A549 (cell line): ENCODE measurements around the gene RASA3.

Experiments used
- CHD2 ChIP-seq: fragments of 150-350 bp; IDR thresholded peaks from 2 replicates; pipeline ENCODE4 v1.6.1; 2014; ENCODE audit warnings: low read length; ENCODE audit not compliant: partially characterized antibody
- EP300 ChIP-seq, 2 experiments: fragments of >200 bp; sonication (Bioruptor Twin); formaldehyde crosslinking; IDR thresholded peaks; 2 replicates in 1 of 2; 3 replicates in 1 of 2; pipeline ENCODE4 v1.6.1; 2016 to 2017
- FOXS1 ChIP-seq: fragments of 250-450 bp; sonication (Bioruptor Pico); IDR thresholded peaks from 2 replicates; pipeline ENCODE4 v1.5.0; 2020; ENCODE audit warnings: mild to moderate bottlenecking, moderate library complexity
- JUN ChIP-seq, 2 experiments: fragments of >200 bp; sonication (Bioruptor Twin); formaldehyde crosslinking; IDR thresholded peaks; 2 replicates in 1 of 2; 3 replicates in 1 of 2; pipeline ENCODE4 v1.6.1; 2016 to 2017
- MAZ ChIP-seq: fragments of 150-350 bp; IDR thresholded peaks from 2 replicates; pipeline ENCODE4 v1.6.1; 2014; ENCODE audit warnings: antibody characterized with exemption, low read depth, low read length, borderline replicate concordance
- MYC ChIP-seq: IDR thresholded peaks from 2 replicates; pipeline ENCODE4 v1.6.1; 2012; ENCODE audit warnings: mild to moderate bottlenecking, inconsistent platforms, low read length, improper control_type of control experiment, borderline replicate concordance
- NR3C1 ChIP-seq: fragments of >200 bp; sonication (Bioruptor Twin); formaldehyde crosslinking; IDR thresholded peaks from 3 replicates; pipeline ENCODE4 v1.6.1; 2017
- POLR2A ChIP-seq: IDR thresholded peaks from 2 replicates; pipeline ENCODE4 v1.6.1; 2012; ENCODE audit warnings: mild to moderate bottlenecking, low read length
- RNF2 ChIP-seq: fragments of 200-600 bp; sonication (generic); IDR thresholded peaks from 2 replicates; pipeline ENCODE4 v1.6.1; 2016; ENCODE audit warnings: low read depth, mild to moderate bottlenecking, antibody characterized with exemption, moderate library complexity, borderline replicate concordance
- SREBF2 ChIP-seq: fragments of 450-650 bp; IDR thresholded peaks from 2 replicates; pipeline ENCODE4 v1.6.1; 2014; ENCODE audit warnings: mild to moderate bottlenecking, moderate library complexity
- TF ChIP-seq, protein P1 (sequence below): fragments of >200 bp; sonication (Bioruptor Twin); formaldehyde crosslinking; IDR thresholded peaks from 3 replicates; pipeline ENCODE4 v1.5.1; 2016
- TF ChIP-seq, protein P2 (sequence below): fragments of 150-350 bp; IDR thresholded peaks from 2 replicates; pipeline ENCODE4 v1.6.1; 2014; ENCODE audit warnings: low read depth, mild to moderate bottlenecking, low read length

- TF ChIP-seq, protein P1, sequence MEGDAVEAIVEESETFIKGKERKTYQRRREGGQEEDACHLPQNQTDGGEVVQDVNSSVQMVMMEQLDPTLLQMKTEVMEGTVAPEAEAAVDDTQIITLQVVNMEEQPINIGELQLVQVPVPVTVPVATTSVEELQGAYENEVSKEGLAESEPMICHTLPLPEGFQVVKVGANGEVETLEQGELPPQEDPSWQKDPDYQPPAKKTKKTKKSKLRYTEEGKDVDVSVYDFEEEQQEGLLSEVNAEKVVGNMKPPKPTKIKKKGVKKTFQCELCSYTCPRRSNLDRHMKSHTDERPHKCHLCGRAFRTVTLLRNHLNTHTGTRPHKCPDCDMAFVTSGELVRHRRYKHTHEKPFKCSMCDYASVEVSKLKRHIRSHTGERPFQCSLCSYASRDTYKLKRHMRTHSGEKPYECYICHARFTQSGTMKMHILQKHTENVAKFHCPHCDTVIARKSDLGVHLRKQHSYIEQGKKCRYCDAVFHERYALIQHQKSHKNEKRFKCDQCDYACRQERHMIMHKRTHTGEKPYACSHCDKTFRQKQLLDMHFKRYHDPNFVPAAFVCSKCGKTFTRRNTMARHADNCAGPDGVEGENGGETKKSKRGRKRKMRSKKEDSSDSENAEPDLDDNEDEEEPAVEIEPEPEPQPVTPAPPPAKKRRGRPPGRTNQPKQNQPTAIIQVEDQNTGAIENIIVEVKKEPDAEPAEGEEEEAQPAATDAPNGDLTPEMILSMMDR: no peak
- no peak for TF ChIP-seq POLR2A
- no peak for TF ChIP-seq RNF2
- no peak for TF ChIP-seq SREBF2
- TF ChIP-seq, protein P2, sequence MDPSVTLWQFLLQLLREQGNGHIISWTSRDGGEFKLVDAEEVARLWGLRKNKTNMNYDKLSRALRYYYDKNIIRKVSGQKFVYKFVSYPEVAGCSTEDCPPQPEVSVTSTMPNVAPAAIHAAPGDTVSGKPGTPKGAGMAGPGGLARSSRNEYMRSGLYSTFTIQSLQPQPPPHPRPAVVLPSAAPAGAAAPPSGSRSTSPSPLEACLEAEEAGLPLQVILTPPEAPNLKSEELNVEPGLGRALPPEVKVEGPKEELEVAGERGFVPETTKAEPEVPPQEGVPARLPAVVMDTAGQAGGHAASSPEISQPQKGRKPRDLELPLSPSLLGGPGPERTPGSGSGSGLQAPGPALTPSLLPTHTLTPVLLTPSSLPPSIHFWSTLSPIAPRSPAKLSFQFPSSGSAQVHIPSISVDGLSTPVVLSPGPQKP: no peak
- no peak for TF ChIP-seq JUN (IDR thresholded peaks at IDR 0.05)
- no peak for TF ChIP-seq MYC
- TF ChIP-seq CHD2: no peak
- TF ChIP-seq MAZ: no peak
- TF ChIP-seq EP300 (IDR thresholded peaks at IDR 0.05): no peak
- no peak for TF ChIP-seq NR3C1
- no peak for TF ChIP-seq FOXS1 (CRISPR knock-in tag)
Observed at GRCh38 chr13:114026481-114026880, 105.9 kb downstream of the RASA3 start.
